GM10266 (cell line): ENCODE data around the gene CPXM2.

Experiments
- DNase-seq: peaks from one replicate; pipeline ENCODE4 v3.0.0; 2012; ENCODE audit errors: extremely low spot score
- TF ChIP-seq, protein P1 (sequence below): IDR thresholded peaks from 2 replicates; pipeline ENCODE4 v1.5.1; 2012; ENCODE audit warnings: mild to moderate bottlenecking, low read depth; ENCODE audit not compliant: control insufficient read depth, insufficient read depth; ENCODE audit errors: missing control alignments

Gene CPXM2

DNA sequence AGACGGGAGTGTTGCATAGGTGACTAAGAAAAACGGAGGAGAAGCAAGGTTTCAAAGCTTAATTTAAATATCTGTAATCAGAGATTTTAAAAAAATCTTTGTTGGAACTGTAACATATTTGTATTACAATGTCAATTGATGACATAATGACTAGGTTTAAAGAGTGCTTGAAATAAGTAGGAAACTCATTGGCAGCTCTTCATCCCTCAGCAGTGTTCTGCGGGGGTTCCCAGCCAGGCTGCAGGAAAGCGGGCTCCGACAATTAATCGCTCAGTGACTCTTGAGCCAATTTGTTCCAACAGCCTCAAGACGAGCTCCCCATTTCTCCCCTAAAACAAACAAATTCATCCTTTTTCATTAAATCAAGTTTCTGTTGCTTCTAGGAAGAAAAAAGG, 22.6 kb downstream of the CPXM2 start:
- TF ChIP-seq, protein P1, sequence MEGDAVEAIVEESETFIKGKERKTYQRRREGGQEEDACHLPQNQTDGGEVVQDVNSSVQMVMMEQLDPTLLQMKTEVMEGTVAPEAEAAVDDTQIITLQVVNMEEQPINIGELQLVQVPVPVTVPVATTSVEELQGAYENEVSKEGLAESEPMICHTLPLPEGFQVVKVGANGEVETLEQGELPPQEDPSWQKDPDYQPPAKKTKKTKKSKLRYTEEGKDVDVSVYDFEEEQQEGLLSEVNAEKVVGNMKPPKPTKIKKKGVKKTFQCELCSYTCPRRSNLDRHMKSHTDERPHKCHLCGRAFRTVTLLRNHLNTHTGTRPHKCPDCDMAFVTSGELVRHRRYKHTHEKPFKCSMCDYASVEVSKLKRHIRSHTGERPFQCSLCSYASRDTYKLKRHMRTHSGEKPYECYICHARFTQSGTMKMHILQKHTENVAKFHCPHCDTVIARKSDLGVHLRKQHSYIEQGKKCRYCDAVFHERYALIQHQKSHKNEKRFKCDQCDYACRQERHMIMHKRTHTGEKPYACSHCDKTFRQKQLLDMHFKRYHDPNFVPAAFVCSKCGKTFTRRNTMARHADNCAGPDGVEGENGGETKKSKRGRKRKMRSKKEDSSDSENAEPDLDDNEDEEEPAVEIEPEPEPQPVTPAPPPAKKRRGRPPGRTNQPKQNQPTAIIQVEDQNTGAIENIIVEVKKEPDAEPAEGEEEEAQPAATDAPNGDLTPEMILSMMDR: no peak
- no peak for DNase-seq

DNA sequence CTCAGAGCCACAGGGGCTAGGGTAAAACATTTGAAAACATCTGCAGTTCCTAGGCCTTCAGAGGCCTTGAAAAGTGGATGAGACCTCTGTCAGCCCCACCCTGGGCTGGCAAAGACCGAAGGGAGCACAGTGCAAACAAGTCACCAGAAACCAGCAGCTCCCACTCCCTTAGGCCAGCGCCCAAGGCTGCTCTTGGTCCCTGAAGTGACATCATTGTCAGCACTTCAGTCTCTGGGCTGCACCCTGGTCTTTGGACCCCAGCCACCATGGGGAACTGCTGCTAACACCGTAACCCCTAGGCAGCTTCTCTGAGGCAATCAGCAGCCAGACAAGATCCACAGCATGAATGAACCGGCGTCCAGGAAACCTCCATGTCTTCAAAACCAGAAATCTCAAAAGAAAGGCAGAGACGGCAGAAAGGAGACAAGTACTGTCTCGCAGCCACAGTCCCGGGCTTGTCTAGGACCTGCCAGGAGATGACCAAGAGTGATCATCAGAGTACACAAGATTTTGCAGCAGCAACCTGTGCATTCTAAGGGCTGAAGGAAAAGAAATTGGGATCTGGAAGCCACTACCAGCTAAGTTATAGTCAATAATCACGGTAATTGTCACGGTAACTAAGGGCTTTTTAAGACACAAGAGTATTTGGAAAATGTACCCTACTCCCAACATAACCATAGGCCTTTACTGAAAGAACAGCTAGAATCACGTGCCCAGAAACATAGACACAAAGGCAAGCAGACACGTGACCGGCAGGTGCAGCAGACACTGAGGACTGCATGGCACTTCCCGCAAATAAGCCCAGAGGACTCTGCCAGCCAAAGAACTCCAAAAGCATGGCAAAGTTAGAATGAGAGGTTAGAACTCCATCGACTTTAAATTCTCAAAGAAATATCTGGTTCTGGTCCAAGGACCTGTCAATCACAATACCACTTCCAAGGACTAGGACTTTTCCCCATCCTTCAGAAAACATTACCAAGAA, 23.3 kb downstream of the CPXM2 start:
- no peak for DNase-seq
- TF ChIP-seq, protein P1: no peak

DNA sequence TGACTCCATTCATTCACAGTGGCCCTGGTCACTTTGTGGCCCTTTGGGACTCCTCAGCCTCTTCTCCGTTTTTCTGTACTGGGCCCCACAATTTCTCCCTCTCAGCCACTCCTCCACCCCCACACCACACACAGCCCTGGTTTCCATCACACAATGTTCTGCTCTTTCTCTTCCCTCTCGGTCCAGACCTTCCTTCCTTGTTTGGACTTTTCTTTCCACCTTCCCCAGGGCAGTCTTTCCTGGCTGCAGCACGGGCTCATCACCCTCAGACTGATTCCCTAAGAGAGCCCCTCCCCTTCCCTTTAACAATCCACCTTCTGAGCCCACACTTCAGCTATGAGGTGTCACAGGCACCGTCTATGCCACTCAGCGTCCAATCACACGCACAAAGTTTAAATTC, 25.7 kb downstream of the CPXM2 start:
- DNase-seq: no peak
- TF ChIP-seq, protein P1: no peak

- DNase-seq: no peak
- TF ChIP-seq, protein P1: no peak
Measured at GRCh38 chr10:123865350-123865749, 26.3 kb downstream of the CPXM2 start.

GRCh38 chr10:123864923-123865322, 26.7 kb downstream of the CPXM2 start:
- TF ChIP-seq, protein P1: no peak
- DNase-seq: no peak

GRCh38 chr10:123863721-123864482, 27.7 kb downstream of the CPXM2 start:
- TF ChIP-seq, protein P1: no peak
- DNase-seq: no peak
